ENCODE measurements around the gene SMURF1.
A peak's percentile ranks its signal among the peaks of the same experiment; 100 is the strongest.

SMURF1 gene

GRCh38 chr7:99046722-99047121 lies 97.2 kb downstream of the SMURF1 start:
- TF ChIP-seq GATA2 (IDR thresholded peaks at IDR 0.05; ENCODE audit: low read depth, low read length): no peak
- TF ChIP-seq GATA3 (IDR thresholded peaks at IDR 0.05; ENCODE audit: low read depth, low read length): no peak

GRCh38 chr7:99042957-99043356 lies 101.0 kb downstream of the SMURF1 start:
- TF ChIP-seq GATA2 (IDR thresholded peaks at IDR 0.05; ENCODE audit: low read depth, low read length) (peak; percentile 57; the same call in 1 of the 2 replicates), GATA3 (IDR thresholded peaks at IDR 0.05; ENCODE audit: low read depth, low read length) (no peak)

- TF ChIP-seq GATA3 (IDR thresholded peaks at IDR 0.05; ENCODE audit: low read depth, low read length): no peak
- no peak for TF ChIP-seq GATA2 (IDR thresholded peaks at IDR 0.05; ENCODE audit: low read depth, low read length)
Measured at GRCh38 chr7:99041526-99041925, 102.4 kb downstream of the SMURF1 start.

GRCh38 chr7:99040104-99040958 lies 103.6 kb downstream of the SMURF1 start:
- TF ChIP-seq GATA2 (IDR thresholded peaks at IDR 0.05; ENCODE audit: low read depth, low read length) (no peak), GATA3 (IDR thresholded peaks at IDR 0.05; ENCODE audit: low read depth, low read length) (no peak)

GRCh38 chr7:99039384-99039891 lies 104.5 kb downstream of the SMURF1 start:
- TF ChIP-seq GATA2 (IDR thresholded peaks at IDR 0.05; ENCODE audit: low read depth, low read length): no peak
- TF ChIP-seq GATA3 (IDR thresholded peaks at IDR 0.05; ENCODE audit: low read depth, low read length): no peak

- no peak for TF ChIP-seq GATA3 (IDR thresholded peaks at IDR 0.05; ENCODE audit: low read depth, low read length)
- no peak for TF ChIP-seq GATA2 (IDR thresholded peaks at IDR 0.05; ENCODE audit: low read depth, low read length)
Measured at GRCh38 chr7:99038086-99038855, 105.6 kb downstream of the SMURF1 start.

- no peak for TF ChIP-seq GATA3 (IDR thresholded peaks at IDR 0.05; ENCODE audit: low read depth, low read length)
- TF ChIP-seq GATA2 (IDR thresholded peaks at IDR 0.05; ENCODE audit: low read depth, low read length): no peak
Measured at GRCh38 chr7:99037327-99037940, 106.5 kb downstream of the SMURF1 start.

GRCh38 chr7:99036546-99037111 lies 107.3 kb downstream of the SMURF1 start:
- TF ChIP-seq GATA2 (IDR thresholded peaks at IDR 0.05; ENCODE audit: low read depth, low read length) (no peak), GATA3 (IDR thresholded peaks at IDR 0.05; ENCODE audit: low read depth, low read length) (no peak)

GRCh38 chr7:99035723-99036545 lies 108.0 kb downstream of the SMURF1 start:
- TF ChIP-seq GATA3 (IDR thresholded peaks at IDR 0.05; ENCODE audit: low read depth, low read length): no peak
- TF ChIP-seq GATA2 (IDR thresholded peaks at IDR 0.05; ENCODE audit: low read depth, low read length): no peak

- no peak for TF ChIP-seq GATA3 (IDR thresholded peaks at IDR 0.05; ENCODE audit: low read depth, low read length)
- no peak for TF ChIP-seq GATA2 (IDR thresholded peaks at IDR 0.05; ENCODE audit: low read depth, low read length)
Measured at GRCh38 chr7:99034932-99035722, 108.8 kb downstream of the SMURF1 start.

- TF ChIP-seq GATA2 (IDR thresholded peaks at IDR 0.05; ENCODE audit: low read depth, low read length) (no peak), GATA3 (IDR thresholded peaks at IDR 0.05; ENCODE audit: low read depth, low read length) (no peak)
Measured at GRCh38 chr7:99033765-99034164, 110.1 kb downstream of the SMURF1 start.

GRCh38 chr7:99032928-99033327 lies 111.0 kb downstream of the SMURF1 start:
- TF ChIP-seq GATA3 (IDR thresholded peaks at IDR 0.05; ENCODE audit: low read depth, low read length) (no peak), GATA2 (IDR thresholded peaks at IDR 0.05; ENCODE audit: low read depth, low read length) (no peak)
